Thyroid gland (tissue), 4 donors: ENCODE data around the gene RBP2.

Experiments
- POLR2A ChIP-seq, 2 donors: fragments of 450-650 bp; IDR thresholded peaks; one replicate each; pipeline ENCODE4 v1.6.1; 2017; ENCODE audit warnings: antibody characterized with exemption in 2 of 2, mild to moderate bottlenecking in 2 of 2, moderate library complexity in 1 of 2
- TF ChIP-seq, protein P1 (sequence below), 6 experiments: fragments of 200-600 bp in 3 of 6; fragments of 450-650 bp in 3 of 6; sonication (generic) in 3 of 6; IDR thresholded peaks; one replicate each; pipeline ENCODE4 v1.5.1; 2016 to 2019; ENCODE audit warnings: antibody characterized with exemption in 6 of 6, mild to moderate bottlenecking in 2 of 6, inconsistent platforms in 1 of 6, moderate library complexity in 1 of 6

DNA sequence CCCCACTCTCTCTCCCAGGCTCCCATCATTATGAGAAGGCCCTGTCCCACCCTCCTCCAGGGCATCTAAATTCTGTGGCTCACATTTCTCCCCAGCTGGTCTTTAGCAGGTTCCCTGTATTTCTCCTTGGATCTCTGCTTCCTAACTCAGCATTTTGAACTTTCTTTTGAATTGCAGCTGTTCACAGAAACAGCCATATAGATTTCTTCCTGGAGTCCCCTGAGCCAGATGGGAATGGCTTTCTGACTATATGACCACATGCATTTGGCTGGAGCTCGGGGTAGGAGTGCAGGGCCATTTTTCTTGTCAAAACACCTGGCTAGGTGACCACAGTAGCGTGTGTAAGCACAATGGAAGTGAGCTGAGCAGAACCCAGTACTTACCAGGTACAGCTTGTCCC, 22.0 kb downstream of the RBP2 start:
- TF ChIP-seq, protein P1, sequence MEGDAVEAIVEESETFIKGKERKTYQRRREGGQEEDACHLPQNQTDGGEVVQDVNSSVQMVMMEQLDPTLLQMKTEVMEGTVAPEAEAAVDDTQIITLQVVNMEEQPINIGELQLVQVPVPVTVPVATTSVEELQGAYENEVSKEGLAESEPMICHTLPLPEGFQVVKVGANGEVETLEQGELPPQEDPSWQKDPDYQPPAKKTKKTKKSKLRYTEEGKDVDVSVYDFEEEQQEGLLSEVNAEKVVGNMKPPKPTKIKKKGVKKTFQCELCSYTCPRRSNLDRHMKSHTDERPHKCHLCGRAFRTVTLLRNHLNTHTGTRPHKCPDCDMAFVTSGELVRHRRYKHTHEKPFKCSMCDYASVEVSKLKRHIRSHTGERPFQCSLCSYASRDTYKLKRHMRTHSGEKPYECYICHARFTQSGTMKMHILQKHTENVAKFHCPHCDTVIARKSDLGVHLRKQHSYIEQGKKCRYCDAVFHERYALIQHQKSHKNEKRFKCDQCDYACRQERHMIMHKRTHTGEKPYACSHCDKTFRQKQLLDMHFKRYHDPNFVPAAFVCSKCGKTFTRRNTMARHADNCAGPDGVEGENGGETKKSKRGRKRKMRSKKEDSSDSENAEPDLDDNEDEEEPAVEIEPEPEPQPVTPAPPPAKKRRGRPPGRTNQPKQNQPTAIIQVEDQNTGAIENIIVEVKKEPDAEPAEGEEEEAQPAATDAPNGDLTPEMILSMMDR (IDR thresholded peaks at IDR 0.05), result no peak
- TF ChIP-seq POLR2A (IDR thresholded peaks at IDR 0.05), result no peak
